ENCODE data around the gene HMX3. TPM values are rescaled to one million over a fixed set of nuclear protein-coding genes. Genes with fewer than 3 reads are reported as not detected.

The HMX3 gene
- polyA plus RNA-seq, 4 donors = not detected

DNA sequence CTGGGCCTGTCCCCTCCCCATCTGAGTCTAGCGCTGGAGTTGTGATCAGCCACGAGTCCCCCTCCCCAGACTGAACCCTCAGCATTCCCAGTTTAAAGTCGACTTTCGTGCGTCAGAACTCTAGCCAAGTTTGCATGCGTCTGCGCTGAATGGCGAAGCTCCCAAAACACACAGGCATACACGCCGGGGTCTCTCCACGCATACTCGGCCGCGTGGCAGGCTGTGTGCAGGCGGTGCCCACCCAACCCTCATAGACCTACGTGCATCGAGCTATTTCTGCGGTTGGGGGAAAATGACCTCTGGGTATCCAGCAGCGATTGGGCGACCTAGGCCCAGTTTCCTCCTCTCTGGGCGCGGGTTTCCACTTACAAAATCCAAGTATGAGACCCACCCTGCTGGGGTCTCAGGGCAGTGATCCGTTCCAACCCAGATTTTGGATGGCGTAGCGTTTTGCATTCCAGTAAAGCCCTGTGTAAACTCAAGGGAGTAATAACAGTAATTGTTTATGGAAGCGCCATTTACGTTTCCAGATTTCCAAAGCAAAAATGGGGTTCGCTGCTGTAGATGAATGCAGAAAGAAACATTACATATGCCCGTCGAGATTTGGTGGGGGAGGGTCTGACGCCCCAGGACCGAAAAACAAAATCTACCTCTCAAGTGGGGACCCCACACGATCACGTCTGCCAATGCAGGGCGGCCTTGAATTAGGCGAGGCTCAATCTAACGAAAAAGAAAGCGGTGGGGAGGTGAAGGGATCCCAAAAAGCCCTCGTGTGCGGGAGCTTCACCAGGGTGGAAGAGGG, 2.0 kb upstream of the HMX3 start:
- no peak for DNase-seq (ENCODE audit: low read depth in 4 of 4, low spot score in 3 of 4)

DNA sequence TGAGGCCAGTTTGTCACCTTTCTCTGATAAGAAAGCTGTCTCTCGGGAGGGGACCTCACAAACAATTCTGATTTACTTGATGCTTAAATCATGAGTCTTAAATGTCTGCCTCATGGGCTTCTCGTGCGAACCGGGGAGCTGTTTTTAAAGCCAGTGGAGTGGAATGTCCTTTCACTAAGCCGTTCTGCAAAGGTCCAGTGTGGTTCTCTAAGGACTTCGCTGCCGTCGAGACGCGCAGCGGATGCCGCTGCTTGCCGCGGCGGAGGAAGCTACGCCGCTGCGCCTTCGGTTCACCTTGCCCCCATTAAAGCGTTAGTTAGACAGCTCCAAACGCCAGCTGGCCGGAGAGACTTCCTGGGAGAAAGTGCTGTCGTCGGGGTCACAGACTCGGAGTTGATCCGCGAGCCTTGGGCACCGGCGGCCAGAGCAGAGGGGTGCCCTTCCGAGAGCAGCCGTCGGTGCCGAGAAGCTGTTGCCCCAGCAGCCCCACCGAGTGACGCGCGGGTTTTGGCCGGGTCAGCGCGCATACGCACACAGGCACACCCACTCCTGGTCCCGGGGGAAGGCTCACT, 1.3 kb upstream of the HMX3 start:
- DNase-seq (ENCODE audit: low read depth in 4 of 4, low spot score in 3 of 4) = no peak

DNA sequence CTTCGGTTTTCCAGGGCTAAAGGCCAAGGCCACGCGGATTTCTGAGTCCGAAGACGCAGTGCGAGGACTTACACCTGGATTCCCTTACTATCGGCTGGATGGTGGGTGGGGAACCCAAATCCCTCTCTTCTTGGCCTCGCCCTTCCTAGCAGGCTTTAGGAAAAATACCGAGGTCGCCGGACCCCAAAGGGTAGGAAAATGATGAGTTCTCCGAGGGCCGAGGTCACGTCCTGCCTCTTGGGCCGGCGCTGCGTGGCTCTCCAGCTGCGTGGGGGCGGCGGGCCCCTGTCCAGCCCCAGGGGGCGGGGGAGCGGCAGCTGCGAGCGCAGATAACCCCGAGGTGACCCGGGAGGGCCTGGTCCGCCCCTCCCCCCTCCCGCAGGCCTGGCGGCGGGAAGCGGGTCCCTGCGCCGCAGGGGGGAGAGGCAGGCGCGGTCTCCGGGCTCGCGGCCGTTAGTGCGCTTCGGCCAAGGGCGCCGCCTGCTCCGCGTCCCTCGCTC, 805 bp upstream of the HMX3 start:
- no peak for DNase-seq (ENCODE audit: low read depth in 4 of 4, low spot score in 3 of 4)

DNA sequence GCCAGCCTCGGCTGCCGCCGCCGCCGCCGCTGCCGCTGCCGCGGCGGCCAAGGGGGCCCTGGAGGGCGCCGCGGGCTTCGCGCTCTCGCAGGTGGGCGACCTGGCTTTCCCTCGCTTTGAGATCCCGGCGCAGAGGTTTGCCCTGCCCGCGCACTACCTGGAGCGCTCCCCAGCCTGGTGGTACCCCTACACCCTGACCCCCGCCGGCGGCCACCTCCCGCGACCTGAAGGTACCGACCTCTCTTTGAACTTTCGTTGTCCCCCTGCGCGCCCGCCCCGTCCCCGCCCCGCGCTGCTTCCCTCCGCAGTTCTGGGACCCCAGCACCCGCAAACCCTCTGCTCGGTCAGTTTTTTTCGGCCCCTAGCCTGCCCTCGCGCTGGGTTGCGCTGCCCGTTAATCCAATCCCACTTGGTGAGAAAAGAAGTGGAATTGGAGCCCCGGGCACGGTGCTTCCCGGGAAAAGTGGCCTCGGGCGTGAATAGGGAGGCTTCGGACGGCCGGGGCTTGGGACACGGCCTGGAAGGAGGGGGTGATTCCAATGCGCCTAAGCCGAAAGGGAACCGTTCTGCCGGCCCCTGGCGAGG, 543 bp downstream of the HMX3 start:
- DNase-seq (ENCODE audit: low read depth in 4 of 4, low spot score in 3 of 4) = no peak

DNA sequence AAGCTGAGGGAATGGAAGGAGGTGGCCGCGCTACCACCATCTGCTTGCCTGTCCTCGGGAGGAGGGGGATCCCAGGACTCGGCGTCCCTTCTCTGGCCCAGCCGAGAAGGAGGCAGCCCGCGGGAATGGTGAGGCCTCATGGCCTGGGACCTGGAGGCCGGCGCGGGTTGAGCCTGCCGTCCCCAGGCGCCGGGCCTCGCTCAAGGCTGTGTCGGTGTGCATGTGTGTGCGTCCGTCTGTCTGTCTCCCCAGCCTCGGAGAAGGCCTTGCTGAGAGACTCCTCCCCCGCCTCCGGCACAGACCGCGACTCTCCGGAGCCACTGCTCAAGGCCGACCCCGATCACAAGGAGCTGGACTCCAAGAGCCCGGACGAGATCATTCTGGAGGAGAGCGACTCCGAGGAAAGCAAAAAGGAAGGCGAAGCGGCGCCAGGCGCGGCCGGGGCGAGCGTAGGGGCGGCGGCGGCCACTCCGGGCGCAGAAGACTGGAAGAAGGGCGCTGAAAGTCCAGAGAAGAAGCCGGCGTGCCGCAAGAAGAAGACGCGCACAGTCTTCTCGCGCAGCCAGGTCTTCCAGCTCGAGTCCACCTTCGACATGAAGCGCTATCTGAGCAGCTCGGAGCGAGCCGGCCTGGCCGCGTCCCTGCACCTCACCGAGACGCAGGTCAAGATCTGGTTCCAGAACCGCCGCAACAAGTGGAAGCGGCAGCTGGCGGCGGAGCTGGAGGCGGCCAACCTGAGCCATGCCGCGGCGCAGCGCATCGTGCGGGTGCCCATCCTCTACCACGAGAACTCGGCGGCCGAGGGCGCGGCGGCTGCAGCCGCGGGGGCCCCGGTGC, 1.3 kb downstream of the HMX3 start:
- DNase-seq (ENCODE audit: low read depth in 4 of 4, low spot score in 3 of 4) = no peak

DNA sequence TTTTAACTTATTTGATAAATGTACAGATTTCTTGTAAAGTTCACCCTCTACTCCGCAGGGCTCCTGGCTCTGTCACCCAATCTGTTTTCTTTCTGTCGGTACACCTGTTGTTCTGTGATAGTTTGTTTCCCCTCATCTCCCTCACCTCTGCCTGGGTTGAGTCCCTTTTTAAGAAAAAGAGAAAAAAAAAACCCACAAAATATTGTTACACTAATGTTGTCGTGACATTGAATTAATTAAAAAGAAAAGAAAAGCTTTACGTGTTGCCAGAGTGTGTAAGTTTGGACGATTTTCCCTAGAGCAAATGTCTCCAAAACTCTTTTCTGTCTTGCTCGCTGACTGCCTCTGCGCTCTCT, 3.4 kb downstream of the HMX3 start:
- DNase-seq (ENCODE audit: low read depth in 4 of 4, low spot score in 3 of 4) = no peak

DNA sequence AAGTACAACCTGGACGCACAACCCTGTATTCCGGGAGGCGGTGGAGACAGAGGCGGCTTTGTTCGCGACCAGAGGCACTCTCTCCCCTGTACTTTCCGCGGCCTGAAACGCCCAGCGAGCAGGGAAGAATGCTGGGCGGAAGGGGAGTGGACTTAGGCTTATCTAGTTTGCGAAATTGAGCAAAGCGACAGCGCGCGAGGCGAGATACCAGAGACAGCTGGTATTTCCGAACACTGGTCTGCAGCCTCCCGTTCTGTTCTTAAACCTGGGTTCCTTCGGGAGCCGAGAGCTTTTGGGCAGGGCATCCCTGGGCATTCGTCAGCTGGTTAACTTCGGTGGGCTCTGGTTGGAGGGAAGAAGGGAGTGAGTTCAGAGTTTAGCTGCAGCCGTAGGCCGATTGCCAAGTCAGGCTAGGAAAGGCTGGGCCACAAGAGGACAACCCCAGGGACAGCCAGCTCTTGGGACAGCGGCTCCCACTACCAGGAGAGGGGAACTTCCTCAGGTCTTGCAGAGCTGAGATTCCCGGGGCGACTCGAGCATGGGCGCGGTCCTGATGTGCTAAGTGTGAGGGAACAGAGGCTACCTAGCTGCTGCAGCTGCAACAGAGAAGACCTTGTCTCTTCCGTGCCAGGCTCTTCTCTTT, 3.9 kb downstream of the HMX3 start:
- no peak for DNase-seq (ENCODE audit: low read depth in 4 of 4, low spot score in 3 of 4)

DNA sequence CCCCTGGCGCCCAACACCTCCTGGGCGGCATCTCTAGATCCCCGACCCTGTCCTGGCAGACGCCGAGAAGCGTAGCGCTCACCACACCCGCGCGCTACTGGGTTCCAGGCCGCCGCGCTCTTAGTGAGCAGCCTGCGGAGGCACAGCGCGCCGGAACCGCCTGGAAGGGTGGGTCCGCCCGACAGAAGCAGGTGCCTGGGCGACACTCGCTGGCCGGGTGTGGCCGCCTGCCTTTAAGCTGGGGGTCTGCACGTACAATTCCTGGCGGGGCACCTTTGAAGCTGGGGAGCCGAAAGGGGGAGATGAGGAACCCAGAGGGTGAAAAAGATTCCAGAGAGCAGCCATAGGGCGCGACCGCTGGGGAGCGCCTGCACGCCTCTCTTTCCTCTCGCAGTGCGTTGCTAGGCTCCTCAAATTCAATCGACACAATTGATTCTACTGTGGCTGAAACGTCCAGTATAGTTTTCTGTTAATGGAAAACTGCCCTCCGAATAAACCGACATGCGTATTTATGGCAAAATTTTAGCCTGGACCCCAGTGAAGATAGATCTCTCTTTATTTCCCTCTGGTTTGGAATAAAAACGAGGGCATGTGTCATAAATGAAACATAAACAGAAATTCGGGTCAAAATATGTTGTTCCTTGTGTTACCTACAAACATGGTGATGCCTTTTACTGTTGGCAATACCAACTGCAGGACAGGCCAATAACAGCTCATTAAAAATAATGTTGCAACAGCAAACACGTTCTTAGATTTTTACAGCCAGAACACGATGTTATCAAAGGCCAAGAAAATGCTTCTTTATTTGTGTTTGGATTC, 4.6 kb downstream of the HMX3 start:
- DNase-seq (ENCODE audit: low read depth in 4 of 4, low spot score in 3 of 4) = no peak

DNA sequence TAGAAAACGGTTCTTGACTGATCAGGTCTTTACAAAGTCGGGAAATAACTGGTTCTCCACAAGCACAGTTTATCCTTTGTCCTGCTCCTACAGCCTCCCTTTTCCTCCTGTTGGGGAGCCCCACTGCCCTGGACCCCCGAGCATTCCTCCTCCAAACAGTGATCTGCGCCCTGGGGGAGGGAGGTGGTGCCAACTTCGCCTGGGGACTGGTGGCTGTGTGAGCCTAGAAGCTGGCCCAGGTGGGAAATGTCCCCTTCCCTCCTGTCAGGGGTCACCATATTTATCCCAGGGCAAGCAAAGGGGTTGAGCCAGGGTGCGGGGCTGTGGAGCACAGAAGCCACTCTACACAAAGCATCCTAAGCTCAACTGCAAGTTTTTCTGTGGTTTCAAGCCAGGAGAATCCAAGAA, 5.2 kb downstream of the HMX3 start:
- no peak for DNase-seq (ENCODE audit: low read depth in 4 of 4, low spot score in 3 of 4)

DNA sequence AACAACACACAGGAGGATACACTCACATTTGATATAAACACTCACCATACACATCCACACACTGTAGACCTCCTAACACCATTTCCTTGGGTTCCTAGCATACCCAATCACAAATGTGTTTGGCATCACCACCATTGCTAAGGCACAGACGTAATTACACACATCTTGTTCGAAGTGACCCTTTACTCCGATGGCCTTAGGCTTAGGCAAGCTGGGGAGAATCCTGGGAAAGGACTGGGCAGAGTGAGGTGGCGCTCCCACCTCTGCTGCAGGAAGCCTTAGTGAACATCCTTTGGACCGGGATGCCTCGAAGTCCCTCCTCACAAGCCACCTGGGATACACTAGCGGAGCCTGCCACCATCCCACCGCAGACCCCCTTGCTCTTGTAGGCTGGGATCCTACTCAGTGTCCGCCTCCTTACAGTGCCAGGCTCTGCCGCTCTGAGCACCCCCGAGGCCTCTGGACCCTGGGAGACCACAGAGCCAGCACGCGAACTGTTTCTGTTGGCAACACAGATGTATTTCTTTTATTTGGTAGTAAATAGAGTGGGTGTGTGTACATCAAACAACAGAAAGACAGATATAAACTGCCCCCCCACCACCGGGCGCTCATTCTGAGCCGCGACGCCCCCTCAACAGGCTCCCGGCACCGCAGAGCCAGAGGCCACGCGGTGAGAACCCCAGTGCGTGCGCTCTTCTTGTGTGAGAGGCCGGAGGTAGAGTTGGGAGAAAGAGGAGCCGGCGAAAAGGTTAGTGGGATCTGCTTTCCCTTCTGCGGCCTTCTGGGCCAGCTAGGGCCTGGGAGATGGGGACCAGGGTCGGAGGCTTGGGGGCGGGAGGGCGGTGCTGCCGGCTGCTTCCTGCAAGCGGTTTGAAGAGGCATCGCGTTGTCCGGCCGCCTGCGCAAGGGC, 6.3 kb downstream of the HMX3 start:
- no peak for DNase-seq (ENCODE audit: low read depth in 4 of 4, low spot score in 3 of 4)

DNA sequence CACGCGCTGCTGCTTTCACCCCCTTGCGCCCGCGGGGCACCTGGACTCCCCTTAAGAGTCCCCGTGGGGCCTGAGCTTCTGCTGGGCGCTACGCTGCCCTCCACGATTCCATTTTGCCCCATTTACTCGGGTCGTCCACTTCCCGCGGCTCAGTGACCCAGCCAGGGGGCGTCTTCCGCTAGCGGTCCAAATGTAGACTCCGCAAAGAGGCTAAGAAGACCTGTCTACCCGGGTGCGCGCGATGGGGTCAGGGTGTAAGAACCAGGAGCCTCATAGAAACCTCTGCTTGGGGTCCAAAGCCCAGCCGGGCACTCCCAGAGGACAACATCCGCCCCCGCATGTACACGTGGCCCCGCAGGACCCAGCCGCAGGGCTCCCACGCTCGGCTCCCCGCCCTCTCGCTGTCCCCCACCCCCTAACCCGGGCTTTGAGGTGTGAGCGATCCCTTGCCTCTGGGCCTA, 7.0 kb downstream of the HMX3 start:
- no peak for DNase-seq (ENCODE audit: low read depth in 4 of 4, low spot score in 3 of 4)

DNA sequence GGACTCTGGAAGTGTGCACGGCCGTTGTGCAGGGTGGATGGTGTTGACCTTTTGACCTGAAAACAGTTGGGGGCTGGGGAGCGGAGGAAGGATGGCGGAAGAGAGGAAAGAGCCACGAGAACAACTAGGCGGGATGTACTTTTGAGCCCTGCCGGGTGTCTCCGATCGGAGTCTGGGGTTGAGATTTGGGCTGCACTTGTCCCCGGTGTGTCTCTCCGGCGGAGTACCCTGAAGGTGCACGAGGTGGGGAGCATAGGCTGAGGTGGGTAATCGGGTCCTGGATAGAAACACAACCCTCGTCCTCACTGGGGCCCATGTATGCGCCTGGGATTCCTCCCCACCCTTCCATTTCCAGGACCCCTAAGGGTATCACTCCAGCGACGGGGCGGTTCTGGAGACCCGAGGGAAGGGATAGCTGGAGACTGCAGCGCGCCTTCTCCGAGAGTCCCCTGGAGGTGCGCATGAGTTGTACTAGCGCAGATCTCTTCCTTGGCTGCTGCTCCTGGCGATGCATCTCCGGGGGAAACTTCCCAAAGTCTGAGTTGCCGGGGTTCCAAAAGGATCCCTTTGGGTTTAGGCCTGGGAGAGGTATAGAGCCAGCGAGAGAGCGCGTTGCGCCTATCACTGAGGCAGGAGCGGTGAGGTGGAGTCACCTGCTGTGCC, 7.5 kb downstream of the HMX3 start:
- DNase-seq (ENCODE audit: low read depth in 4 of 4, low spot score in 3 of 4) = no peak

DNA sequence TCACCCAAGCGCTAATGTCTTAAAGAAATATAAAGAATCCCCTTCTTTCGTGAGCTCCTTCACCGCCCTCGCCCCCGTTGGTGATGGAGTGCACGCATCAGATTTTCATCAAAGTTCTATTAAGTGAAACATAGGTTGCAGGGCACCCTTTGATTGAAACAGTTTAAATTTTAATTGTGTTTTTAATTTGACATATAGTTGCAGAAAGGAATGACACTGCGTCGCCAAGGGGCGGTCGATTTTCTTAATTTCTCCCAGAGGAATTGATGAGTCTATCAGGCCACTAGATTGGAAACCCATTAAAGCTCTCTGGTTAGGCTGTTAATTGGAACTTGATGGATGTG, 8.0 kb downstream of the HMX3 start:
- DNase-seq (ENCODE audit: low read depth in 4 of 4, low spot score in 3 of 4) = no peak

DNA sequence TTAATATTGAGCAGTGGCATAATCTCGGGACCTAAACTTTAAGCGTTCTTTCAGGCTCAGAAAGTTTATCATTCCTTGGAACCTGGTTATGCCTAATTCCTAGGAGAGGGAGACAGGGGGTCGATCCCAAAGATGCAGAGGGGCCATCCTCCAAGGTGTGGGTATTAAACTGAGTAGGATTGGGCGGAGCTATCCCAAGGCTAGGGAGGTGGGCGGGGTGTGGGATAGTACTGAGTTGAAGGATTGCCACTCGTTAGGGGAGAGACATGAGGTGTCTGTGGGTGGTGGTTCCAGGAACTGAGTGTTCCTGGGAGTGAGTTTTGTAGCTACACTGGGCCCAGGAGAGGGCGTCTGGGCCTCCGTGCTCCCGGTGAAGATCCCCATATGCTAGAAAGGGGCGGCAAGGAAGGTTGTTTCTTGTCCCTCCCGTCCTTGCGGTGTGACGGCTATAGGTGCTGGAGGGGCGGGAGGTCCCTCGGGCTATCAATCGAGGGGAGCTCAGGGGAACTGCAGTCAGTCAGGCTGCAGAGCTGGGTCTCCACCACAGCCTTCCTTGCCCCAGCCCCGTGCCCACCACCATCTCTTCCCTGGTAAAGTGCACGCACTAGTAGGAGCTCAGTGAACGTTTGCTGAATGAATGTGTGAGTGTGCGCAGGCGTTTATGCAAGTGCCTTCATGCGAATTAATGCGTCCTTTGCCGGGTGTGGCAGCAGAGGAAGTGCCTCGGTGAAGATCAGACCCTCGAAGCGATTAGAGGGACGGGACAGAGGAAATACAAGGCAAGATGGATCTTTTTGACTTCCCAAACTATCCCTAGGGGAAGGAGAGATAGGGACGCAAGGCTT, 9.1 kb downstream of the HMX3 start:
- DNase-seq (ENCODE audit: low read depth in 4 of 4, low spot score in 3 of 4) = no peak

DNA sequence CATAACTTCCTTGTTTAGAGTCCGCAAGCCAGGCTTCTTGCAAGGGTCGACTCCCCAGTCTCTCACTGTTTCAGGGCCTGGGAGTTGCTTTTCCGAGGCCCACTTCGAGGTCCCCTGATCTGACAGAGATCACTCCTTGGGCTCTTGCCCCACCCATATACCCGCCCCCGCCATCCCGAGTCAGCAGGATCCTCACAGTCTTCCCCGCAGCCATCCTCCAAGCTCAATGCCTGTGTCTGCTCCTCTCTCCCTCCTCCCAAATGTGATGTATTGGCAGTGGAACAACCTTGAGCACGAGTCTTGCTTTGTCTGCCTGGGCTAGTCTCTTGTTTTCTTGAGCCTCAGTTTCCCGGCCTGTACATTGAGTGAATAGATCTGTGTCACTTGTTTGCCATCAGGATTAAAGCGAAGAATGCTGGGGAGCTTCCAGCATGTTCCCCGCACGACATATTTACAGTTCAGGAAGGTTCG, 9.8 kb downstream of the HMX3 start:
- no peak for DNase-seq (ENCODE audit: low read depth in 4 of 4, low spot score in 3 of 4)

DNA sequence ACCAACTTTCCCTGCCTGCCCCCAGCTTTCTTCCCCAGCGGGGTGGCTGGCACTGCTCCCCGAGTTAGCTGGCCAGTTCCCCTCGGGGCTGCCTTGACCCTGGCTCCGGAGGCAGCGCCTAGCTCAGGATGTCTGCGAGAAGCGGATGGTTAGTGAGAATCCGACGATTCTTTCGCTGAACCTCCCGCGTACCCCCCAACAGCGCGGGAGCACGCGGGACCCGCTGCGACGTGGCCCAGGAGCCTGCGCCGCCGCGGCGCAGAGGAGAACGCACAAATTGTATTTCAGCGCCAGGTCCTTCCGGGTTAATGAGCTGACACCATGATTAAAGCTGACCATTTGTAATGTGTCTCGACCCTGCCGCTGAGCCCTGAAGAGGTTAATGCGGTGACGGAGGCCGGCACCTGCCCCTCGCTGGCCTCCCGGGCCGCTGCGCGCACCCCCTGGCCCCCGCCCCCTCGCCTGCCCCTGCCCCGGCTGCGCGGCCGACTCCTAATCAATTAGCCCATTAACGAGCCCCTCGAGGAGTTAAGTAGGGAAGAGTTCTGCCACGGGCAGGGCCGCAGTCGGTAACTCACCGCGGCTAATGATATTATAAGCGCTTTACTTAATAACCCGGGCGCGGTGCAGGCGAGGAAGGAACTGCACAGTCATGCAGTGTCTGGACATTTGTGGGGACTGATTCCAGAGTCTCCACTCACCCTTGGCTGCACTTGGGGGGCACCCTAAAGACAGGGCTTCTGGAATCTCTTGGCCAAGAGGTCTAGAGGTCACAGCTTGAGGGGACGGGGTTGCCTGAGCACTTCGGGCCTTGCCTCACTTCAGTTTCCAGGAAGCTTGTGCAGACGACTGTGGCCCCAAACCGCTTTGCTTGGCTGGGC, 10.5 kb downstream of the HMX3 start:
- no peak for DNase-seq (ENCODE audit: low read depth in 4 of 4, low spot score in 3 of 4)

Data from right renal pelvis (tissue), 4 donors.